Naive thymus-derived CD4-positive, alpha-beta T cell (primary cell): ENCODE data around the gene EHHADH. TPM values are rescaled to one million over a fixed set of nuclear protein-coding genes. Genes with fewer than 3 reads are reported as not detected.
"Not testable (repeated sequence)": the region's sequence is repeated elsewhere in the genome, so short reads cannot be mapped to it uniquely, and the experiment has no call there.

Source experiments
- ATAC-seq: fragments of 150-1000 bp; cut with Tn5 transposase; 2 replicates; pipeline ENCODE4 v1.10.0; 2021; ENCODE audit warnings: mild to moderate bottlenecking, moderate library complexity
- CTCF ChIA-PET: fragments of 350-600 bp; sonication (Branson Sonifier 250); formaldehyde crosslinking; loops from one replicate; lab custom pipeline; 2021; ENCODE audit warnings: antibody characterized with exemption; lab: Charles Lee
- POLR2A ChIA-PET: fragments of 350-600 bp; sonication (Branson Sonifier 250); formaldehyde crosslinking; loops from one replicate; lab custom pipeline; 2021; ENCODE audit warnings: antibody characterized with exemption, inconsistent platforms; lab: Charles Lee
- DNase-seq, 9 donors: peaks; one replicate each; pipeline versions ENCODE4 v3.0.0 to v3.0.0-alpha.2; 2020 to 2022; ENCODE audit warnings: mixed read lengths in 1 of 9
- H3K27ac ChIP-seq: one replicate; pipeline ENCODE4 v1.7.0; 2013; ENCODE audit warnings: mild to moderate bottlenecking, low read depth, low read length, moderate library complexity
- H3K27me3 ChIP-seq, 2 donors: one replicate each; pipeline ENCODE4 v1.7.0; 2013; ENCODE audit warnings: low read length in 2 of 2, mild to moderate bottlenecking in 2 of 2, moderate library complexity in 2 of 2; ENCODE audit not compliant: control insufficient read depth in 2 of 2, insufficient read depth in 2 of 2
- H3K36me3 ChIP-seq, 3 experiments: 1 replicate in 2 of 3; 2 replicates in 1 of 3; pipeline ENCODE4 v1.7.0; 2013; ENCODE audit warnings: low read length in 3 of 3, mild to moderate bottlenecking in 3 of 3, moderate library complexity in 1 of 3; ENCODE audit not compliant: insufficient read depth in 3 of 3, control insufficient read depth in 2 of 3
- H3K4me1 ChIP-seq, 2 donors: one replicate each; pipeline ENCODE4 v1.7.0; 2013; ENCODE audit warnings: low read length in 2 of 2, mild to moderate bottlenecking in 2 of 2, moderate library complexity in 1 of 2; ENCODE audit not compliant: control insufficient read depth in 2 of 2, insufficient read depth in 2 of 2
- H3K4me3 ChIP-seq: 2 replicates; pipeline ENCODE4 v1.7.0; 2013; ENCODE audit warnings: mild to moderate bottlenecking, low read length
- H3K9me3 ChIP-seq, 3 experiments: 1 replicate in 2 of 3; 2 replicates in 1 of 3; pipeline ENCODE4 v1.7.0; 2013; ENCODE audit warnings: low read length in 3 of 3; ENCODE audit not compliant: control insufficient read depth in 2 of 3
- H3K27ac Mint-ChIP-seq, 9 donors: one replicate each; pipeline ENCODE4 v1.8.0; 2020 to 2022; ENCODE audit warnings: mixed read lengths in 9 of 9, mild to moderate bottlenecking in 8 of 9, moderate library complexity in 5 of 9, inconsistent platforms in 2 of 9
- H3K27me3 Mint-ChIP-seq, 5 donors: one replicate each; pipeline ENCODE4 v1.8.0; 2021 to 2022; ENCODE audit warnings: mixed read lengths in 5 of 5, mild to moderate bottlenecking in 1 of 5
- H3K36me3 Mint-ChIP-seq, 5 donors: one replicate each; pipeline ENCODE4 v1.8.0; 2020 to 2022; ENCODE audit warnings: mixed read lengths in 5 of 5, mild to moderate bottlenecking in 3 of 5, inconsistent platforms in 1 of 5
- H3K4me1 Mint-ChIP-seq, 7 donors: one replicate each; pipeline ENCODE4 v1.8.0; 2020 to 2022; ENCODE audit warnings: mixed read lengths in 7 of 7, mild to moderate bottlenecking in 3 of 7, inconsistent platforms in 1 of 7
- H3K4me3 Mint-ChIP-seq, 10 donors: one replicate each; pipeline ENCODE4 v1.8.0; 2020 to 2022; ENCODE audit warnings: mild to moderate bottlenecking in 10 of 10, mixed read lengths in 10 of 10, moderate library complexity in 6 of 10, inconsistent platforms in 2 of 10
- H3K9me3 Mint-ChIP-seq, 11 donors: one replicate each; pipeline ENCODE4 v1.8.0; 2020 to 2022; ENCODE audit warnings: mixed read lengths in 11 of 11, mild to moderate bottlenecking in 4 of 11, inconsistent platforms in 1 of 11, moderate library complexity in 1 of 11
- intact Hi-C, 2 donors: fragments of 100-400 bp; cut with micrococcal nuclease; formaldehyde crosslinking; loops; one replicate each; pipeline ENCODE4 v1.15.1; 2023
- polyA plus RNA-seq, 2 donors: library from polyadenylated mRNA; unstranded; fragments of 300-500 nt; fragmentation: Illumina TruSeq; gene quantifications; one replicate each; pipeline ENCODE4 v1.2.3, GENCODE V29; 2021
- total RNA-seq, 6 experiments: library from RNA in 5 of 6; stranded (reverse) in 5 of 6; gene quantifications; 1 replicate in 5 of 6; 2 replicates in 1 of 6; pipeline ENCODE4 v1.2.3 and lab custom pipeline; 2021 to 2026

EHHADH gene
- total and polyA plus RNA-seq, 7 experiments from 2014 or later: 0.45 to 1.7 (median 1.3) TPM

DNA sequence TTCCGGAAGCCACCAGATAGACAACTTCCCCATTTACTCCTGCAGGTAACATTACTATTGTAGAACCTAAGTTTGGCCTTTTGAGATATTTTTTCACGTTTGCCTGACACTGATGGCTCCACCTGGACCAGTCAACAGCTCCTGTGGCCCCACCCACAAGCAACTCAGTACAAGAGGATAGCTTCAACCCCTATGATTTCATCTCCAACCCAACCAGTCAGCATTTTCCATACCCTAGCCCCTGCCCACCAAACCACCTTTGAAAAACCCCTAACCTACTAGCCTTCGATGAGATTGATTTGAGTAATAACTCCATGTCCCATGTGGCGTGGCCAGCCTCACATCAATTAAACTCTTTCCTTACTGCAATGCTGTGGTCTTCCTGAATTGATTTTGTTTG, 950 bp upstream of the EHHADH start:
- Mint-ChIP-seq H3K4me1 (peaks cover 0 to 11% (median 6%) of the 10 kb centered on the region in 7 donors), H3K27me3 (peaks cover 6 to 33% (median 8%) of the 10 kb centered on the region in 5 donors), H3K9me3 (peaks cover 0 to 37% (median 14%) of the 10 kb centered on the region in 11 donors), H3K27ac (peak overlapping the region in 1 of 9 donors; percentile 71), H3K36me3 (peaks cover 0 to 15% (median 2%) of the 10 kb centered on the region in 5 donors), H3K4me3 (peak overlapping the region in 6 of 10 donors; percentile 4 to 82 (median 75))
- Histone ChIP-seq H3K36me3 (no peaks in the 10 kb centered on the region), H3K4me1 (no peaks in the 10 kb centered on the region), H3K27me3 (no peaks in the 10 kb centered on the region), H3K27ac (no peak overlapping the region), H3K4me3 (no peak overlapping the region), H3K9me3 (no peaks in the 10 kb centered on the region)
- POLR2A ChIA-PET: no interaction called here
- DNase-seq (no peak), ATAC-seq (no peak)
- intact Hi-C loops: loop anchor here in 1 of 2 donors (1.0 kb wide), 1 partner anchor 29 kb away; no protein-coding TSS in a partner anchor
- CTCF ChIA-PET: no interaction called here

DNA sequence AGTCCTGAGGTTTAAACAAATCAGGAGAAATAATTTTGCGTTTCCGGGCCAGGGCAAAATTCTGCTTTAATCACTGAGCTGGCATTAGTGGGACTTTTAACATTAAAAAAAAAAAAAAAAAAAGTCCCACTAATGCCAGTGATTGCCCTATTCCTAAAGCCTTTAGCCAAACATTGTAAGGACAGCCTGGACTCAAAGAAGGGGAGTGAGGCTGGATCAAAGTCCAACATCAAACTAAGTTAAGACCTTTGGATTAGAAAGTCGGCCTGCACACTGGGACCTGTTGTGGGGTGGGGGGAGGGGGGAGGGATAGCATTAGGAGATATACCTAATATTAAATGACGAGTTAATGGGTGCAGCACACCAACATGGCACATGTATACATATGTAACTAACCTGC, 716 bp downstream of the EHHADH start:
- ATAC-seq, H3K27ac ChIP-seq, intact Hi-C loops, DNase-seq, H3K27me3 ChIP-seq, H3K4me1 ChIP-seq, H3K9me3 ChIP-seq, CTCF ChIA-PET, H3K4me3 ChIP-seq, H3K36me3 ChIP-seq, POLR2A ChIA-PET: not testable (repeated sequence)
- Mint-ChIP-seq H3K4me1 (peaks cover 0 to 11% (median 6%) of the 10 kb centered on the region in 7 donors), H3K9me3 (peaks cover 0 to 23% (median 10%) of the 10 kb centered on the region in 11 donors), H3K4me3 (peak overlapping the region in 5 of 10 donors; percentile 40 to 77 (median 45)), H3K27me3 (peaks cover 6 to 32% (median 6%) of the 10 kb centered on the region in 5 donors), H3K27ac (peak overlapping the region in 2 of 9 donors; percentile 45 to 69), H3K36me3 (peaks cover 0 to 15% (median 3%) of the 10 kb centered on the region in 5 donors)

- peaks cover 2 to 12% (median 4%) of the 10 kb centered on the region in 5 donors for H3K36me3 Mint-ChIP-seq
- Histone ChIP-seq H3K4me3 (no peak overlapping the region), H3K27ac (no peak overlapping the region), H3K27me3 (no peaks in the 10 kb centered on the region), H3K9me3 (no peaks in the 10 kb centered on the region), H3K4me1 (no peaks in the 10 kb centered on the region), H3K36me3 (no peaks in the 10 kb centered on the region)
- ChIA-PET POLR2A (no interaction called here), CTCF (no interaction called here)
- H3K27me3 Mint-ChIP-seq: peaks cover 3 to 32% (median 6%) of the 10 kb centered on the region in 5 donors
- peaks cover 0 to 11% (median 6%) of the 10 kb centered on the region in 7 donors for H3K4me1 Mint-ChIP-seq
- H3K9me3 Mint-ChIP-seq: peaks cover 0 to 17% (median 5%) of the 10 kb centered on the region in 11 donors
- intact Hi-C loops: no loop called here
- DNase-seq: no peak
- ATAC-seq: no peak
- H3K27ac Mint-ChIP-seq: no peak overlapping the region
- H3K4me3 Mint-ChIP-seq: peak overlapping the region in 2 of 10 donors; percentile 35 to 39
These were observed 2.6 kb downstream of the EHHADH start for GRCh38 chr3:185251272-185251671.

- Histone ChIP-seq H3K9me3 (no peaks in the 10 kb centered on the region), H3K27me3 (no peaks in the 10 kb centered on the region), H3K4me1 (no peaks in the 10 kb centered on the region), H3K27ac (no peak overlapping the region), H3K4me3 (no peak overlapping the region), H3K36me3 (no peaks in the 10 kb centered on the region)
- ChIA-PET POLR2A (no interaction called here), CTCF (no interaction called here)
- H3K4me1 Mint-ChIP-seq: peaks cover 0 to 11% (median 6%) of the 10 kb centered on the region in 7 donors
- H3K27me3 Mint-ChIP-seq: peaks cover 3 to 32% (median 6%) of the 10 kb centered on the region in 5 donors
- H3K36me3 Mint-ChIP-seq: peaks cover 2 to 15% (median 7%) of the 10 kb centered on the region in 5 donors
- no peak overlapping the region for H3K4me3 Mint-ChIP-seq
- no peak for ATAC-seq
- peaks cover 0 to 15% (median 5%) of the 10 kb centered on the region in 11 donors for H3K9me3 Mint-ChIP-seq
- DNase-seq: no peak
- no peak overlapping the region for H3K27ac Mint-ChIP-seq
- intact Hi-C loops: no loop called here
These were observed 3.2 kb downstream of the EHHADH start for GRCh38 chr3:185250653-185251052.

GRCh38 chr3:185250247-185250646, 3.6 kb downstream of the EHHADH start:
- intact Hi-C loops: no loop called here
- no peak for ATAC-seq
- H3K4me3 ChIP-seq: no peak overlapping the region
- H3K4me1 ChIP-seq: no peaks in the 10 kb centered on the region
- Mint-ChIP-seq H3K36me3 (peaks cover 2 to 16% (median 7%) of the 10 kb centered on the region in 5 donors), H3K4me1 (peaks cover 0 to 11% (median 6%) of the 10 kb centered on the region in 7 donors), H3K4me3 (no peak overlapping the region), H3K27ac (no peak overlapping the region), H3K9me3 (peaks cover 0 to 15% (median 5%) of the 10 kb centered on the region in 11 donors), H3K27me3 (peaks cover 3 to 32% (median 6%) of the 10 kb centered on the region in 5 donors)
- no peaks in the 10 kb centered on the region for H3K9me3 ChIP-seq
- ChIA-PET CTCF (no interaction called here), POLR2A (no interaction called here)
- DNase-seq: no peak
- H3K27me3 ChIP-seq: no peaks in the 10 kb centered on the region
- H3K36me3 ChIP-seq: no peaks in the 10 kb centered on the region
- no peak overlapping the region for H3K27ac ChIP-seq

DNA sequence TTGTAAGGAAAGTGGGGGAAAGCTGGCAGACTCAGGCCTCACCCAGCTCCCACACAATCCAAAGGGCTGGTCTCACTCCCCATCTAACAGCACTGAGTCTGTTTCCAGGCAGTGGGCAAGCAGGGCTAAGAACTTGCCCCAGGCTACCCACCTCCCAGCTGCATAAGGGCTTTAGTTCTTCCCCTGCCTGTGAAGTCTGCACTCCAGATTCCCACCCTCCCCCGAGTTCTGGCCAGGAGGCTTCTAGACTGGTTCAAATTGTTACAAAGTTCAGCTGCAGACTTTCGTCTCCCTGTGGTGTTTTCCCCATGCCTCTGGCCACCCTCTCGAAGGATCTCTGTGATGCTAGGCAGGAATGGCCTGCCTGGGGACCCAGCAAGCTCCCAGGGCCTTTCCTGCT, 11.2 kb downstream of the EHHADH start:
- H3K9me3 ChIP-seq: peaks cover 0 to 7% (median 0%) of the 10 kb centered on the region in 3 experiments
- H3K36me3 ChIP-seq: no peaks in the 10 kb centered on the region
- peaks cover 0 to 1% (median 0%) of the 10 kb centered on the region in 7 donors for H3K4me1 Mint-ChIP-seq
- intact Hi-C loops: no loop called here
- ChIA-PET CTCF (no interaction called here), POLR2A (no interaction called here)
- no peak overlapping the region for H3K4me3 ChIP-seq
- H3K27ac Mint-ChIP-seq: no peak overlapping the region
- H3K9me3 Mint-ChIP-seq: peaks cover 5 to 74% (median 36%) of the 10 kb centered on the region in 11 donors
- peaks cover 0 to 19% (median 14%) of the 10 kb centered on the region in 5 donors for H3K27me3 Mint-ChIP-seq
- H3K27ac ChIP-seq: no peak overlapping the region
- ATAC-seq: no peak
- H3K4me3 Mint-ChIP-seq: no peak overlapping the region
- H3K36me3 Mint-ChIP-seq: peaks cover 0 to 19% (median 10%) of the 10 kb centered on the region in 5 donors
- no peaks in the 10 kb centered on the region for H3K4me1 ChIP-seq
- H3K27me3 ChIP-seq: no peaks in the 10 kb centered on the region
- DNase-seq: no peak

DNA sequence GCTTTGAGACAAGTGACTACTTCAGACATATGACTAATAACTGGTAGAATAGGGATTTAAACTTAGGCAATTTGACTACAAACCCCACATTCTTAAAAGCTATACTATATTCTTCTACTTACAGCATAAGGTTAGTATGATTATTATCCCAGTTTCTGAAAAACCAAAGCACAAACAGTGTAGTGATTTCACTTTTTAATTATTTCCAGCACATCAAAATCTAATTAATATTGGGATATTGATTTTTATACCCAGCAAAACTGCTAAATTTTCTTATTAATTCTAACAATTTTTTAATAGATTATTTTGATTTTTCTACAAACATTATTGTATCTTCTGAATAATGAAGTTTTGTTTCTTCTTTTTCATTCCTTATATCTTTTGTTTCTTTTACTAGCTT, 16.9 kb downstream of the EHHADH start:
- H3K27ac Mint-ChIP-seq: no peak overlapping the region
- ATAC-seq: no peak

More for the DNA sequence above, 16.9 kb downstream of the EHHADH start:
- no peak overlapping the region for H3K4me3 ChIP-seq
- Mint-ChIP-seq H3K4me3 (no peak overlapping the region), H3K4me1 (no peaks in the 10 kb centered on the region), H3K36me3 (peaks cover 0 to 19% (median 10%) of the 10 kb centered on the region in 5 donors), H3K9me3 (peaks cover 0 to 78% (median 31%) of the 10 kb centered on the region in 11 donors), H3K27me3 (peaks cover 0 to 11% (median 0%) of the 10 kb centered on the region in 5 donors)
- ChIA-PET POLR2A (no interaction called here), CTCF (no interaction called here)
- H3K4me1 ChIP-seq: no peaks in the 10 kb centered on the region
- H3K27ac ChIP-seq: no peak overlapping the region
- no peak for DNase-seq
- H3K36me3 ChIP-seq: no peaks in the 10 kb centered on the region
- H3K27me3 ChIP-seq: no peaks in the 10 kb centered on the region
- no peaks in the 10 kb centered on the region for H3K9me3 ChIP-seq
- intact Hi-C loops: no loop called here
